ENCODE results near the gene CAMK2N2.
"Not testable (repeated sequence)": the region's sequence is repeated elsewhere in the genome, so short reads cannot be mapped to it uniquely, and the experiment has no call there.

CAMK2N2 gene

DNA sequence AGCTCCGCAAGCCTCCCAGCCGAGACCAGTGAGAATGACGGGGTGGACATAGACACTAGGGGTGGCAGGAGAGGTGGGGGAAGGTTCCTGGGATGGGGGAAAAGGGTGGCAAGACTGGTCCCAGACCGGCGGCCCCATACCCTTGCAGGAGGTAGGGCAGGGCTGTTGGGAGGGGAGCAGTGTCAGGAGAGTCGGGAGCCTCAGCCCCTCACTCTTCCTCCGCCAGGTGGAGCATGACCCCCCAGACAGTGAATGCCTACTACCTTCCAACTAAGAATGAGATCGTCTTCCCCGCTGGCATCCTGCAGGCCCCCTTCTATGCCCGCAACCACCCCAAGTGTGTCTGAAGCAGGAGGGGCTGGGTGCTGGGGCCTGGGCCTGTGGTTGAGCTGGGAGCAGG, 29.0 kb upstream of the CAMK2N2 start:
- Mint-ChIP-seq H3K27ac (no peak overlapping the region), H3K4me1 (ENCODE audit: low read depth) (peaks cover 6% of the 10 kb centered on the region), H3K4me3 (no peak overlapping the region), H3K9me3 (no peaks in the 10 kb centered on the region), H3K27me3 (peaks cover 29% of the 10 kb centered on the region), H3K36me3 (ENCODE audit: low read depth) (no peaks in the 10 kb centered on the region)
- intact Hi-C loops (cut with micrococcal nuclease): no loop called here

DNA sequence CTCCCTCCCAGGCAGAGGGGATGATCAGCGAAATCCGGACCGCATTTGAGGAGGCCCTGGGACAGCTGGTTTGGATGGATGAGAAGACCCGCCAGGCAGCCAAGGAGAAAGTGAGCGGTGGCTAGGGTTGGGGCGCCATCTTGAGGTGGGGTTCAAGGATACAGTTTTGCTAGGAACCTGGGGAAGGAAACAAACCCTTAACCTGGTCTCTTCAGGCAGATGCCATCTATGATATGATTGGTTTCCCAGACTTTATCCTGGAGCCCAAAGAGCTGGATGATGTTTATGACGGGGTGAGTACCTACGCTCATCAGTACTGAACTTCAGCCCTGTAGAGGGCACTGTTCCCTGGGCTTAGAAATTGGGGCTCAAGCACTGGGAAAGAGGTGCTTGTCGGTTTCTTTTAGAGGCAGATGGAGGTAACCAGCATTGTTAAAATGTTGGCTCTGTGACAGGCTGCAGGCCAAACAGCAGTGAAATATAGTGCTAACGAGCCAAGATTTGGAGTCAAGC, 28.1 kb upstream of the CAMK2N2 start:
- H3K27ac Mint-ChIP-seq: no peak overlapping the region
- no peaks in the 10 kb centered on the region for H3K36me3 Mint-ChIP-seq (ENCODE audit: low read depth)
- H3K27me3 Mint-ChIP-seq: peaks cover 28% of the 10 kb centered on the region
- intact Hi-C loops (cut with micrococcal nuclease): loop anchor here (1.0 to 2.0 kb wide), 2 partner anchors 63 to 394 kb away; no protein-coding TSS in a partner anchor
- peaks cover 7% of the 10 kb centered on the region for H3K4me1 Mint-ChIP-seq (ENCODE audit: low read depth)
- no peaks in the 10 kb centered on the region for H3K9me3 Mint-ChIP-seq
- no peak overlapping the region for H3K4me3 Mint-ChIP-seq

DNA sequence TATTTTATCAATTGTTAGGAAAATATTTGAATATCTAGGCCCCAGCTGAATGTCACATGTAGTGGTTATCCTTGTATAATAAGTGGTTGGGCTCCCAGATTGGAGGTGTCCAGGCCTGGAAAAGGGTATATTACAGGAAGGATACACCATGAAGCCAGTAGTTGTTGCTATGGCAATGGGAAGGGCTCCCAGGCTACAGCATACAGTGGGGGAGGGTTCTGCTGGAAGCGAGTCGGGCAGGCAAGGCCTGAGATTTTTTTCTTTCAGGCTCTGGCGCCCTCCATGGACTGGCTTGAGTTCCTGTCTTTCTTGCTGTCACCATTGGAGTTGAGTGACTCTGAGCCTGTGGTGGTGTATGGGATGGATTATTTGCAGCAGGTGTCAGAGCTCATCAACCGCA, 23.3 kb upstream of the CAMK2N2 start:
- H3K4me1 Mint-ChIP-seq (ENCODE audit: low read depth): peaks cover 14% of the 10 kb centered on the region
- no peak overlapping the region for H3K27ac Mint-ChIP-seq
- intact Hi-C loops (cut with micrococcal nuclease): no loop called here
- no peak overlapping the region for H3K4me3 Mint-ChIP-seq
- peaks cover 33% of the 10 kb centered on the region for H3K27me3 Mint-ChIP-seq
- H3K36me3 Mint-ChIP-seq (ENCODE audit: low read depth): no peaks in the 10 kb centered on the region
- H3K9me3 Mint-ChIP-seq: no peaks in the 10 kb centered on the region

DNA sequence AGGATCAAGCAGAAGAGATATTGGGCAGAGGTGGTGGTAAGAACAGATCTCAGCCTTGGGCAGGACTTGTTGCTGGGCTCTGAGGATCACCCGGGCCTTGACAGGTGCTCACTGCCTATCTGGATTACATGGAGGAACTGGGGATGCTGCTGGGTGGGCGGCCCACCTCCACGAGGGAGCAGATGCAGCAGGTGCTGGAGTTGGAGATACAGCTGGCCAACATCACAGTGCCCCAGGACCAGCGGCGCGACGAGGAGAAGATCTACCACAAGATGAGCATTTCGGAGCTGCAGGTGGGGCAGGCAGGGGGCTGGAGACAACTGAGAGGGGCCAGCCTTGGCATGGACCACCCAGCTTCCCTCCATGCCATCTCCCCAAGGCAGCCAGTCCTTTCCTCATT, 22.3 kb upstream of the CAMK2N2 start:
- no peak overlapping the region for H3K4me3 Mint-ChIP-seq
- H3K27ac Mint-ChIP-seq: no peak overlapping the region
- intact Hi-C loops (cut with micrococcal nuclease): no loop called here
- no peaks in the 10 kb centered on the region for H3K9me3 Mint-ChIP-seq
- H3K27me3 Mint-ChIP-seq: peaks cover 38% of the 10 kb centered on the region
- H3K36me3 Mint-ChIP-seq (ENCODE audit: low read depth): no peaks in the 10 kb centered on the region
- peaks cover 14% of the 10 kb centered on the region for H3K4me1 Mint-ChIP-seq (ENCODE audit: low read depth)

DNA sequence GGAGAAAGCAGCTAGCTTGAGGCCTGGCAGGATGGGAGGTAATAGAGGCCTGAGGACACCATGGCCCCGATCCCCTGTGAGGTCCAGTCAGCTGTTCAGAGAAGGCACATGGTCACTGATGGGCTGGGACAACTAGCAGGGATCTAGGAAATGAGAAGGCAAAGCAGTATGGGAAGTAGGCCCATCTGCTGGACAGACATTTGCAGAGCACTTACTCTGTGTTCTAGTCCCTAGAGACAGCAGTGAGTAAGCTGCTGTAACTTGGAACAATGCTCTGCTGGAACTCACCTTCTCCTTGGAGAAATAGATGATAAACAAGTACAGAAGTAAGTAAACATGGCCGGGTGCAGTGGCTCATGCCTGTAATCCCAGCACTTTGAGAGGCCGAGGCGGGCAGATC, 21.6 kb upstream of the CAMK2N2 start:
- H3K9me3 Mint-ChIP-seq: no peaks in the 10 kb centered on the region
- no peak overlapping the region for H3K27ac Mint-ChIP-seq
- peaks cover 14% of the 10 kb centered on the region for H3K4me1 Mint-ChIP-seq (ENCODE audit: low read depth)
- no peaks in the 10 kb centered on the region for H3K36me3 Mint-ChIP-seq (ENCODE audit: low read depth)
- intact Hi-C loops (cut with micrococcal nuclease): no loop called here
- peaks cover 43% of the 10 kb centered on the region for H3K27me3 Mint-ChIP-seq
- H3K4me3 Mint-ChIP-seq: no peak overlapping the region

DNA sequence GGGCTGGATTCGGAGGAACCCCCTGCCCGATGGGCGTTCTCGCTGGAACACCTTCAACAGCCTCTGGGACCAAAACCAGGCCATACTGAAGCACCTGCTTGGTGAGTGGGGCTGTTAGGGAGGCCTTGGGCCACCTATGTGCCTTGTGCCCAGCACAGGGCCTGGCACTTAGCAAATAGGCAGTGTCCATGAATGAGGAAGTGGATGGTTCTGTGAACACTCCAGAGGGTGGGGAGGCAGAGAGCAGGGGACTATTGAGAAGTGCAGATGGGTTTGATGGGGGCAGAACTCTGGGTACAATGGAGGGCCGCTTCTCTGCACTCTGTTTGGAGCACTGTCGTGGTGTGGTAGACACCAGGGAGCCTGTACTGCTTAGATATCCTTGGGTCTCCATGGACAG, 16.0 kb upstream of the CAMK2N2 start:
- Mint-ChIP-seq H3K9me3 (no peaks in the 10 kb centered on the region), H3K4me1 (ENCODE audit: low read depth) (peaks cover 5% of the 10 kb centered on the region), H3K4me3 (no peak overlapping the region), H3K27me3 (peaks cover 63% of the 10 kb centered on the region), H3K27ac (no peak overlapping the region), H3K36me3 (ENCODE audit: low read depth) (no peaks in the 10 kb centered on the region)
- intact Hi-C loops (cut with micrococcal nuclease): no loop called here

DNA sequence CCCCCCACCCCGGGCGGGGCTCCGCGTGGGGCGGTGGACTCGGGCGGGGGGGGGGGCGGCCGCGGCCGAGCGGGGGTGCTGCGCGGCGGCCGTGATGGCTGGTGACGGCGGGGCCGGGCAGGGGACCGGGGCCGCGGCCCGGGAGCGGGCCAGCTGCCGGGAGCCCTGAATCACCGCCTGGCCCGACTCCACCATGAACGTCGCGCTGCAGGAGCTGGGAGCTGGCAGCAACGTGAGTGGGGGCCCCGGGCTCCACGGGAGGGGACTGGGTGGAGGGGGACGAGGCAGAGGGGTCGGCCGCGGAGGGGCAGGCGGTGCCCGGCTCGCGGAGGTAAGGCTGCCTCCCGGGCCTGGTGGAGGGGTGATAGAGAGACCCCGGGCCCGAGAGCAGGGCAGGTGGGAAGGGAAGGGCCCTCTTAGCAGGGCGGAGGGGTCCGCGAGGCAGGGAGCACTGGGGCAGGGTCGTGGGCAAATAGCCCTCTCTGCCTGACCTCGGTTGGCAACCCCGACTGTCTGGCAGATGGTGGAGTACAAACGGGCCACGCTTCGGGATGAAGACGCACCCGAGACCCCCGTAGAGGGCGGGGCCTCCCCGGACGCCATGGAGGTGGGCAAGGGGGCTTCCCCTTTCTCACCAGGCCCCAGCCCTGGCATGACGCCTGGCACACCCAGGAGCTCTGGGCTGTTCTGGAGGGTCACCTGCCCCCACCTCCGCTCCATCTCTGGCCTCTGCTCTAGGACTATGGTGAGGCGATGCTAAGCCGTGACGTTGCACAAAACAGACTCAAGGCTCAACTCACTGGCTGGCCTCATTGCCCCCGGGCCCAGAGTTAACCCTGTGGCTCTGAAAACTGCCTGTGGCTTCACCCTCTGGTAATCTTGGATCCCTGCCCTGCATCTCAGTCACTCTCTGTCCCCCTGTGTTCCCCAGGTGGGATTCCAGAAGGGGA, 14.9 kb upstream of the CAMK2N2 start, which contains the start of gene ECE2:
TSS of gene ECE2 (plus strand) at position 62 of the 950 bp plus-strand sequence. CDS start at position 194, 132 bp downstream.
- H3K4me1 Mint-ChIP-seq (ENCODE audit: low read depth): peaks cover 5% of the 10 kb centered on the region
- no peaks in the 10 kb centered on the region for H3K9me3 Mint-ChIP-seq
- no peak within 1 kb of the TSS for H3K4me3 Mint-ChIP-seq
- peaks cover 71% of the 10 kb centered on the region for H3K27me3 Mint-ChIP-seq
- intact Hi-C loops (cut with micrococcal nuclease): no loop called here
- no peaks in the 10 kb centered on the region for H3K36me3 Mint-ChIP-seq (ENCODE audit: low read depth)
- H3K27ac Mint-ChIP-seq: no peak within 1 kb of the TSS

DNA sequence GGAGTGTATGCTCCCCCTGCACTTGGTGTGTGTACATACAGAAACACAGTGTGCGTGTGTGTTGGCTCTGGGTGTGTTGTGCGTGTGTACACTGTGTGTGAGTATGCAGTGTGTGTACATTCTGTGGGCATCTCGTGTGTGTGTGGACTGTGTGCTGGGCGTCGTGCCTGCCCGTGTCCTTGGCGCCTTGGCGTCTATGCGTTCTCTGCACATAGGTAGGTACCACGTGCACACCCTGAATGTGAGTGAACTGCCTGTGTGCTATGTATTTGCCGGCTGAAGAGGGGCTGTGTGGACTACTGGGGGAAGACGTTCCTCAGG, 14.0 kb upstream of the CAMK2N2 start:
- H3K27ac Mint-ChIP-seq: no peak overlapping the region
- H3K27me3 Mint-ChIP-seq: peaks cover 73% of the 10 kb centered on the region
- no peaks in the 10 kb centered on the region for H3K9me3 Mint-ChIP-seq
- no peak overlapping the region for H3K4me3 Mint-ChIP-seq
- intact Hi-C loops (cut with micrococcal nuclease): no loop called here
- peaks cover 5% of the 10 kb centered on the region for H3K4me1 Mint-ChIP-seq (ENCODE audit: low read depth)
- H3K36me3 Mint-ChIP-seq (ENCODE audit: low read depth): no peaks in the 10 kb centered on the region

DNA sequence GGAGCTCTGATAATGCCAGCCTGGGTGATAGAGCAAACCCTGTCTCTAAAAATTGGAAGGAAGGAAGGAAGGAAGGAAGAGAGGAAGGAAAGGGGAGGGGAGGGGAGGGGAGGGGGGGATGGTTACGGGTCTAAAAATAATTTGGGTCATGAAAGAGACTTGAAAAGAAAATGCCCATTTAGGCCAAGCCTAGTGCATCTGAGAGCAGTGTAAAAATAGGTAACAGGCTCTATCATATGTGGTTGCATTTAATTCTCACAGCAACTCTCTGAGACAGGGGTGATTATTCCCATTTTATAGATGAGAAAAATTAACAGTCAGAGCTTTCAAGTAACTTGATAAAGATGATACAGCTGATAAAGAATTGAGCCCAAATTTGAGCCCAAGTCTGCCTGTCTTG, 10.9 kb upstream of the CAMK2N2 start:
- intact Hi-C loops (cut with micrococcal nuclease): no loop called here
- peaks cover 70% of the 10 kb centered on the region for H3K27me3 Mint-ChIP-seq

DNA sequence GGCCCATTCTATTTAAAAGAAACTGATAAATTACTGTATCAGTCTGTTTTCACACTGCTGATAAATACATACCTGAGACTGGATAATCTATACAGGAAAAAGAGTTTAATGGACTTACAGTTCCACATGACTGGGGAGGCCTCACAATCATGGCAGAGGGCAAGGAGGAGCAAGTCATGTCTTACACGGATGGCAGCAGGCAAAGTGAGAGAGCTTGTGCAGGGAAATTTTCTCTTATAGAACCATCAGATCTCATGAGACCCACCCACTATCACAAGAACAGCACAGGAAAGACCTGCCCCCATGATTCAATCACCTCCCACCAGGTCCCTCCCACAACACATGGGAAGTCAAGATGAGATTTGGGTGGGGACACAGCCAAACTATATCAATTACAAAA, 5.9 kb upstream of the CAMK2N2 start:
- peaks cover 70% of the 10 kb centered on the region for H3K27me3 Mint-ChIP-seq
- H3K4me3 Mint-ChIP-seq; H3K4me1 Mint-ChIP-seq (ENCODE audit: low read depth); H3K36me3 Mint-ChIP-seq (ENCODE audit: low read depth); intact Hi-C loops (cut with micrococcal nuclease); H3K27ac Mint-ChIP-seq; H3K9me3 Mint-ChIP-seq: not testable (repeated sequence)

More for the DNA sequence above, 10.9 kb upstream of the CAMK2N2 start:
- H3K4me1 Mint-ChIP-seq (ENCODE audit: low read depth): peaks cover 1% of the 10 kb centered on the region
- H3K36me3 Mint-ChIP-seq (ENCODE audit: low read depth): no peaks in the 10 kb centered on the region
- H3K4me3 Mint-ChIP-seq: no peak overlapping the region
- no peak overlapping the region for H3K27ac Mint-ChIP-seq
- no peaks in the 10 kb centered on the region for H3K9me3 Mint-ChIP-seq

DNA sequence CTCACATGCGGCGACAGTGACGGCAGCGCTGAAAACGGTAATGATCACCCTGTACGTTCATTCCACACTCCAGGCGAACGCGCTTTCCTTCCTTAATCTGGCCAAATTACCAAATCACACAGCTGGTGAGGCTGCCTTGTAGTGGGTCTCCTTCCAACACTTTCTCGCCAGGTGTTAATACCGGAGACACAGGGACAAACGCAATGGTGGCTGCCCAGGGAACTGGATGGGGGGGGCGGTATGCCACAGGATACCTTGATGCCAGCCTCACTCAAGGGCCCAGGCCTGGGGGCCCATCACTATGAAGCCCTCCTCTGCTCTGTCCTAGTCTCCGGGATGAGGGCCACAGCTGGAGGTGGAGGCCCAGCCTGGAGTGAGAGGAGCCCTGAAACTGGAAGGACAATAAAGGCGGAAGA, 1.4 kb upstream of the CAMK2N2 start:
- peaks cover 76% of the 10 kb centered on the region for H3K27me3 Mint-ChIP-seq
- H3K36me3 Mint-ChIP-seq (ENCODE audit: low read depth): peaks cover 11% of the 10 kb centered on the region
- intact Hi-C loops (cut with micrococcal nuclease): no loop called here
- H3K27ac Mint-ChIP-seq: no peak overlapping the region
- peaks cover 29% of the 10 kb centered on the region for H3K4me1 Mint-ChIP-seq (ENCODE audit: low read depth)
- H3K9me3 Mint-ChIP-seq: no peaks in the 10 kb centered on the region
- H3K4me3 Mint-ChIP-seq: no peak overlapping the region

DNA sequence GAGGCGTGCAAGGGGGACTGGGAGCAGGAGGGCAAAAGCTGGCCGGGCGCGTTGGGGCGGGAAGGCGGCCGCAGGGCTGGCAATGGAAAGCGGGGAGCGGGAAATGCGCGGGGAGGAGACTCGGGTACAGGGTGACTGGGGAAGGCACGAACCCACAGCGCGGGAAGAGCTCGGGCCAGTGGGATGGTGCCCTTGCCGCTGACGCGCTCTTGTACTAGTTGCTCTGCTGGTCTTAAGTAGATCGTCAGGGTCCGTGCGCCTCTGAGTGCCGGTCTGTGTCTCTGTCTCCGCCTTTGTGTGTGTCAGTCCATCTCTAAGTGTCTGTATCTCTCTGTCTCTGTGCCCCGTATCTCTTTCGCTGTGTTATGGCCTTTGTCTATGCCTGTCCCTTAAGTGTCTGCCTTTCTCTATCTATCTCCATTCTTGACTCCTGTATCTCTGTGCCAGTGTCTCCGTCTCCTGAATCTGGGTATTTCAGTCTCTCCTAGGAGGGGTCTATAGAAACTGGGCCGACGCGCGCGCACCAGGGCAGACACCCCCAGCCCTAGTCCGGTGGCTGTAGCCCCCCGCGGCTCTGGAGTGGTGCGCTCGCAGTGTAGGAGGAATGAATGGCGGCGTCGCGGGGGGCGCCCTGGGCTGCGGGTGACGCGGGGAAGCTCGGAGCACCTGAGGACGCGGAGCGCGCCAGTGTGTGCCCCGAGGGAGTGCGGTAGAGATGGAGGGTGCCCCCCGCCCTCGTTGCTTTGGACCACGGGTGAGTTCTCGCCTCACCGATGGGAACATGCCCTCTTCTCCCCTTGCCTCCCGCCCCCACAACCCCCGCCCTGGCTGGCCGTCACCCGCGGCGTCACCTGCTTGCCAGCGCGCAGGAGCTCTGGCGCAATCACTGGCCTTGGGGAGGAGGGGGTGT, 756 bp upstream of the CAMK2N2 start:
- Mint-ChIP-seq H3K27ac (no peak overlapping the region), H3K36me3 (ENCODE audit: low read depth) (peaks cover 16% of the 10 kb centered on the region)
- intact Hi-C loops (cut with micrococcal nuclease): no loop called here

DNA sequence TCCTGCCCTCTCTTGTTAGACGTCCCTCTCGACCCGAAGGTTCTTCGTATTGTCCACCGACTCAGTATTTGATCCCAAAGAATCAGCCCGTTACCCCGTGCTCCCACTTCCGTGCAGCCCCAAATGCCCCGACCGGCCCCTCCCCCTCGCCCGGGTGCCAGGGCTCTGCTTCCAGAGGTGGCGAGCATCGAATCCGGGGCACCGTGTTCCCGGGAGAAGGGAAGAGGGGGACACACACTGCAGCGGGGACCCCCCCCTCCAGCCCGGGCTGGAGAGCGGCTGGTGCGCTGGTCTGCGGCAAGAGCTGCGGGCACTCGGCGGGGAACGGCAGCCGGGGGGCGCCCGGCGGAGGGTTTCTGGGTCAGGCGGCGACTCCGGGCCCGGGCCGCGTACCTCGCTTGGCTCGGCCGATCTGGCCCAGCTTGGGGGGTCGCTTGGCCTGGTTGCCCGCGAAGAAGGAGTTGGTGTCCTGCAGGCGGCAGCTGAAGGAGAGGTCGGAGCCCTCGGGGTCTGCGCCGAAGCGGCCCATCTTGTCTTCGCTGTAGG, 556 bp downstream of the CAMK2N2 start:
- Mint-ChIP-seq H3K36me3 (ENCODE audit: low read depth) (peaks cover 16% of the 10 kb centered on the region), H3K4me1 (ENCODE audit: low read depth) (peaks cover 29% of the 10 kb centered on the region), H3K27me3 (peaks cover 68% of the 10 kb centered on the region), H3K27ac (no peak overlapping the region), H3K9me3 (no peaks in the 10 kb centered on the region), H3K4me3 (peak overlapping the region; percentile 68)
- intact Hi-C loops (cut with micrococcal nuclease): no loop called here

More for the DNA sequence above, 756 bp upstream of the CAMK2N2 start:
- peaks cover 75% of the 10 kb centered on the region for H3K27me3 Mint-ChIP-seq
- peak overlapping the region; percentile 68 for H3K4me3 Mint-ChIP-seq
- peaks cover 29% of the 10 kb centered on the region for H3K4me1 Mint-ChIP-seq (ENCODE audit: low read depth)
- H3K9me3 Mint-ChIP-seq: no peaks in the 10 kb centered on the region
